Keratinocyte (primary cell): ENCODE data around the gene NF2. TPM values are rescaled to one million over a fixed set of nuclear protein-coding genes. Genes with fewer than 3 reads are reported as not detected.

Experiments used
- DNase-seq: peaks from one replicate; pipeline ENCODE4 v3.0.0-alpha.2; 2011; ENCODE audit warnings: low read depth, missing footprints, low spot score
- FAIRE-seq: peaks from 2 replicates; lab custom pipeline; 2011; peaks lifted over from hg19 to GRCh38; lab: Jason Lieb, UNC
- H2AFZ ChIP-seq: 2 replicates; pipeline ENCODE4 v1.6.0; 2012; ENCODE audit warnings: low read length, control low read depth, inconsistent platforms; ENCODE audit not compliant: control insufficient read depth
- H3K27ac ChIP-seq: 2 replicates; pipeline ENCODE4 v1.5.1; 2011; ENCODE audit warnings: low read length; ENCODE audit not compliant: control insufficient read depth, insufficient read depth
- H3K27me3 ChIP-seq: 3 replicates; pipeline ENCODE4 v1.6.0; 2011; ENCODE audit warnings: low read length; ENCODE audit not compliant: control insufficient read depth, insufficient read depth; ENCODE audit errors: extremely low read depth
- H3K36me3 ChIP-seq, 2 experiments: 2 replicates in 1 of 2; 3 replicates in 1 of 2; pipeline ENCODE4 v1.5.1; 2011; ENCODE audit warnings: low read length in 2 of 2, mild to moderate bottlenecking in 1 of 2; ENCODE audit not compliant: control insufficient read depth in 2 of 2, insufficient read depth in 2 of 2; ENCODE audit errors: extremely low read depth in 1 of 2
- H3K4me1 ChIP-seq: 3 replicates; pipeline ENCODE4 v1.5.1; 2011; ENCODE audit warnings: low read length; ENCODE audit not compliant: control insufficient read depth, insufficient read depth; ENCODE audit errors: extremely low read depth
- H3K4me2 ChIP-seq: 3 replicates; pipeline ENCODE4 v1.6.0; 2011; ENCODE audit warnings: low read depth, low read length; ENCODE audit not compliant: control insufficient read depth, insufficient read depth; ENCODE audit errors: extremely low read depth
- H3K4me3 ChIP-seq, 3 experiments: fragments of 200-600 bp in 1 of 3; sonication (generic) in 1 of 3; 2 replicates in 2 of 3; 3 replicates in 1 of 3; pipeline ENCODE4 v1.5.1; 2011 to 2016; ENCODE audit warnings: low read length in 3 of 3, mild to moderate bottlenecking in 3 of 3, control low read depth in 2 of 3, inconsistent platforms in 1 of 3, low read depth in 1 of 3, mixed read lengths in 1 of 3, mixed run types in 1 of 3, moderate library complexity in 1 of 3; ENCODE audit not compliant: control insufficient read depth in 2 of 3, insufficient read depth in 2 of 3; ENCODE audit errors: extremely low read depth in 1 of 3
- H3K79me2 ChIP-seq: 2 replicates; pipeline ENCODE4 v1.6.0; 2012; ENCODE audit warnings: low read length; ENCODE audit not compliant: control insufficient read depth, insufficient read depth
- H3K9ac ChIP-seq: 3 replicates; pipeline ENCODE4 v1.6.0; 2011; ENCODE audit warnings: low read length; ENCODE audit not compliant: control insufficient read depth, insufficient read depth; ENCODE audit errors: extremely low read depth
- H3K9me1 ChIP-seq: 3 replicates; pipeline ENCODE4 v1.6.0; 2011; ENCODE audit warnings: low read length; ENCODE audit not compliant: control insufficient read depth, insufficient read depth; ENCODE audit errors: extremely low read depth
- H3K9me3 ChIP-seq: 2 replicates; pipeline ENCODE4 v1.5.1; 2012; ENCODE audit warnings: low read depth, low read length; ENCODE audit not compliant: control insufficient read depth
- H4K20me1 ChIP-seq: 3 replicates; pipeline ENCODE4 v1.6.0; 2011; ENCODE audit warnings: low read length; ENCODE audit not compliant: control insufficient read depth, insufficient read depth; ENCODE audit errors: extremely low read depth
- CTCF ChIP-seq, 3 experiments: IDR thresholded peaks in 1 of 3; conservative IDR thresholded peaks in 1 of 3; optimal IDR thresholded peaks in 1 of 3; 2 replicates in 2 of 3; 3 replicates in 1 of 3; pipeline versions ENCODE3 to v1.5.1; 2011; ENCODE audit warnings: low read length in 3 of 3, mild to moderate bottlenecking in 3 of 3, moderate library complexity in 2 of 3, control low read depth in 1 of 3, inconsistent platforms in 1 of 3; ENCODE audit not compliant: insufficient read depth in 2 of 3; ENCODE audit errors: extremely low read depth in 1 of 3
- EZH2 ChIP-seq: IDR thresholded peaks from one replicate; pipeline ENCODE4 v1.6.1; 2012; ENCODE audit warnings: inconsistent platforms, mild to moderate bottlenecking, low read length, moderate library complexity
- dilution Hi-C: fragments of 300-500 bp; cut with MboI; formaldehyde crosslinking; loops from one replicate; pipeline ENCODE4 v1.7.0; 2020; ENCODE audit warnings: low sequenced_read_pairs; ENCODE audit not compliant: extremely low pct_ligation_motif_present
- polyA plus RNA-seq, 5 experiments: library from polyadenylated mRNA; depleted of rRNA in 3 of 5; stranded (reverse) in 3 of 5; stranded (forward) in 1 of 5; unstranded in 1 of 5; fragments of >200 nt; gene quantifications; 1 replicate in 1 of 5; 2 replicates in 3 of 5; 3 replicates in 1 of 5; pipeline versions ENCODE4 v1.2.1 to v1.2.3, GENCODE V29; 2011 to 2012; ENCODE audit warnings: missing spikeins in 2 of 5, low read depth in 1 of 5, low replicate concordance in 1 of 5

The NF2 gene
- polyA plus RNA-seq, 1 donor (not counting 4 experiments of a cell fraction or from before 2014, with no cell fraction given) = 50.2 TPM

GRCh38 chr22:29621761-29622526, 18.5 kb downstream of the NF2 start:
- no peaks in the 10 kb centered on the region for H3K9me3 ChIP-seq
- peaks cover 94% of the 10 kb centered on the region for H3K4me1 ChIP-seq
- H2AFZ ChIP-seq = no peak overlapping the region
- peak overlapping the region; percentile 67 for H3K27ac ChIP-seq
- TF ChIP-seq CTCF (optimal IDR thresholded peaks at IDR 0.05 in 1 of 3, IDR thresholded peaks at IDR 0.05 in 1 of 3, conservative IDR thresholded peaks at IDR 0.05 in 1 of 3; ENCODE audit: extremely low read depth in 1 of 3, insufficient read depth in 2 of 3, low read length in 3 of 3) (no peak), EZH2 (no peak)
- H3K9me1 ChIP-seq = no peaks in the 10 kb centered on the region
- H3K79me2 ChIP-seq = peaks cover 66% of the 10 kb centered on the region
- FAIRE-seq (peak; percentile 88), DNase-seq (peak; percentile 71)
- peak overlapping the region; percentile 91 for H3K4me2 ChIP-seq
- no peaks in the 10 kb centered on the region for H4K20me1 ChIP-seq
- peaks cover 0 to 1% of the 10 kb centered on the region in 2 experiments for H3K36me3 ChIP-seq
- H3K4me3 ChIP-seq = peak overlapping the region in 2 of 3 experiments; percentile 24 to 57
- H3K27me3 ChIP-seq = no peaks in the 10 kb centered on the region
- dilution Hi-C loops = no loop called here
- H3K9ac ChIP-seq = peak overlapping the region; percentile 41

- H3K4me2 ChIP-seq = peak overlapping the region; percentile 39
- dilution Hi-C loops = no loop called here
- peaks cover 90% of the 10 kb centered on the region for H3K4me1 ChIP-seq
- no peaks in the 10 kb centered on the region for H3K27me3 ChIP-seq
- peaks cover 2% of the 10 kb centered on the region for H3K9me1 ChIP-seq
- peak overlapping the region; percentile 45 for H3K9ac ChIP-seq
- H4K20me1 ChIP-seq = no peaks in the 10 kb centered on the region
- FAIRE-seq = peak; percentile 91
- no peak for TF ChIP-seq CTCF (optimal IDR thresholded peaks at IDR 0.05 in 1 of 3, IDR thresholded peaks at IDR 0.05 in 1 of 3, conservative IDR thresholded peaks at IDR 0.05 in 1 of 3; ENCODE audit: extremely low read depth in 1 of 3, insufficient read depth in 2 of 3, low read length in 3 of 3)
- no peak for TF ChIP-seq EZH2
- H2AFZ ChIP-seq = no peak overlapping the region
- H3K27ac ChIP-seq = peak overlapping the region; percentile 67
- H3K9me3 ChIP-seq = no peaks in the 10 kb centered on the region
- peaks cover 67% of the 10 kb centered on the region for H3K79me2 ChIP-seq
- no peak overlapping the region for H3K4me3 ChIP-seq
- DNase-seq = no peak
- H3K36me3 ChIP-seq = peaks cover 0 to 8% of the 10 kb centered on the region in 2 experiments
These were observed 19.6 kb downstream of the NF2 start for GRCh38 chr22:29623059-29623458.
